Muscle layer of duodenum (tissue), 2 donors: Measurements from ENCODE around the gene ACIN1.
"Not testable (repeated sequence)": the region's sequence is repeated elsewhere in the genome, so short reads cannot be mapped to it uniquely, and the experiment has no call there.

Experiments used
- H3K27ac ChIP-seq: one replicate; pipeline ENCODE4 v1.7.0; 2013; ENCODE audit warnings: mild to moderate bottlenecking, low read length
- H3K27me3 ChIP-seq: one replicate; pipeline ENCODE4 v1.7.0; 2013; ENCODE audit warnings: low read depth, mild to moderate bottlenecking, control low read depth, low read length
- H3K36me3 ChIP-seq, 2 donors: one replicate each; pipeline ENCODE4 v1.7.0; 2013; ENCODE audit warnings: low read length in 2 of 2, control low read depth in 1 of 2, mild to moderate bottlenecking in 1 of 2; ENCODE audit not compliant: insufficient read depth in 2 of 2, control insufficient read depth in 1 of 2
- H3K4me1 ChIP-seq, 2 donors: one replicate each; pipeline ENCODE4 v1.7.0; 2013; ENCODE audit warnings: low read length in 2 of 2, mild to moderate bottlenecking in 2 of 2, control low read depth in 1 of 2, moderate library complexity in 1 of 2; ENCODE audit not compliant: insufficient read depth in 2 of 2, control insufficient read depth in 1 of 2
- H3K4me3 ChIP-seq, 2 donors: one replicate each; pipeline ENCODE4 v1.7.0; 2013; ENCODE audit warnings: low read length in 2 of 2, low read depth in 1 of 2, mild to moderate bottlenecking in 1 of 2
- H3K9me3 ChIP-seq, 2 donors: one replicate each; pipeline ENCODE4 v1.7.0; 2013; ENCODE audit warnings: low read length in 2 of 2, control low read depth in 1 of 2, mild to moderate bottlenecking in 1 of 2; ENCODE audit not compliant: control insufficient read depth in 1 of 2
- donor health status: healthy.

ACIN1 gene

GRCh38 chr14:23113431-23114119 lies 18.6 kb upstream of the ACIN1 start:
- Histone ChIP-seq H3K27ac (no peak overlapping the region), H3K27me3 (no peaks in the 10 kb centered on the region), H3K4me3 (no peak overlapping the region), H3K9me3 (no peaks in the 10 kb centered on the region), H3K36me3 (no peaks in the 10 kb centered on the region), H3K4me1 (no peaks in the 10 kb centered on the region)

DNA sequence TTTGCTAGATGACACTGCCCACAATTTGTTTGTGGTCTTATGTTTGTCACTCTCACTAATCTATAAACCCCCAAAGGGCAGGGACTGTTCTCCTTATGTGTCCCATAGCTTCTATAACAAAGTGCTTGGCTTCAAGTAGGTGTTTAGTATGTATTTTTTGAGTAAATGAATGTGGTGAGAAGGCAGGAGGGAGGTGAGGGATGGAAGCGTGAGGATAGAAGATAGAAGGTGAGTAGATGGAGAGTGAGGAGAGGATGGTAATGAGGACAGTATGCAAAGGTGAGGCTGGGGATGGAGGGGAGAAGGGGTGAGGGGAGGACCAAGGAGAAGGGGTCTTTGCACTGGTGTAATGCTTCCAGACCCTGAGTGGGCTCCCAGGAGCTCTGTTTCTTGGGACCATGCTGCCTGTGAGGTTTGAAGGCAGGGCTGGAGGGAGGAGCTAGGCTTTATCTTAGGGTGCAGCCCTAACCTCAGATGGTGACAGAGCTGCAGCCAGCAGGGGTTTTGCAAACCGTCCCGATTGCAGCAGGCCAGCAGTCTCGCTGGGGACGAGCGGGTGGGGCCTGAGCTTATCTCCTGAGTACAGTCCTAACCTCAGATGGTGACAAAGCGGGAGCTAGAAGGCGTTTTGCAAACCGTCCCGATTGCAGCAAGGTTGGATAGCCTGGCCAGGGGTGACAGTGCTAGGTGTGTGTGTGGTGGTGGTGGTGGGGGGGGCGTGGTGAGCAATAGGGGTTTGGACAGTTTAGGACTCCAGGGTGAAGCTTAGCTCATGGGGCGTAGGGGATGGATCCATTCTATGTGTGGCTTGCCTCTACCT lies 17.6 kb upstream of the ACIN1 start:
- H3K27me3 ChIP-seq: no peaks in the 10 kb centered on the region

GRCh38 chr14:23110579-23111365 lies 15.8 kb upstream of the ACIN1 start:
- no peaks in the 10 kb centered on the region for H3K27me3 ChIP-seq
- H3K36me3 ChIP-seq: no peaks in the 10 kb centered on the region
- no peak overlapping the region for H3K4me3 ChIP-seq
- H3K9me3 ChIP-seq: no peaks in the 10 kb centered on the region
- H3K4me1 ChIP-seq: no peaks in the 10 kb centered on the region
- no peak overlapping the region for H3K27ac ChIP-seq

More for the DNA sequence above, 17.6 kb upstream of the ACIN1 start:
- Histone ChIP-seq H3K4me1 (no peaks in the 10 kb centered on the region), H3K36me3 (no peaks in the 10 kb centered on the region), H3K9me3 (no peaks in the 10 kb centered on the region), H3K4me3 (no peak overlapping the region), H3K27ac (no peak overlapping the region)

- Histone ChIP-seq H3K4me3 (no peak overlapping the region), H3K4me1 (peaks cover 0 to 1% of the 10 kb centered on the region in 2 donors), H3K9me3 (no peaks in the 10 kb centered on the region), H3K27ac (no peak overlapping the region), H3K36me3 (no peaks in the 10 kb centered on the region), H3K27me3 (no peaks in the 10 kb centered on the region)
These were observed 14.8 kb upstream of the ACIN1 start for GRCh38 chr14:23109769-23110168.

DNA sequence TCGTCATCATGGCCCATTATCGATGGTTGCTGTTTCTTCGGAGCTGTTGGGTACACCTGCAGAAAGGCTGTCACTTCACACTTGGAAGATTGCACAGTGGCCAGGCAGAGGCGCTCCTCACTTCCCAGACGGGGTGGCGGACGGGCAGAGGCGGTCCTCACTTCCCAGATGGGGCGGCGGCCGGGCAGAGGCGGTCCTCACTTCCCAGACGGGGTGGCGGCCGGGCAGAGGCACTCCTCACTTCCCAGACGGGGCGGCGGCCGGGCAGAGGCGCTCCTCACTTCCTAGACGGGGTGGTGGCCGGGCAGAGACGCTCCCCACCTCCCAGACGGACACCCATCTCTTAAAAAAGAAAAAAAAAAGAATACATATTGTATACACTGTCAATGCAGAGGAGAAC lies 13.2 kb upstream of the ACIN1 start:
- H3K4me3 ChIP-seq, H3K27me3 ChIP-seq, H3K36me3 ChIP-seq, H3K27ac ChIP-seq, H3K9me3 ChIP-seq, H3K4me1 ChIP-seq: not testable (repeated sequence)

DNA sequence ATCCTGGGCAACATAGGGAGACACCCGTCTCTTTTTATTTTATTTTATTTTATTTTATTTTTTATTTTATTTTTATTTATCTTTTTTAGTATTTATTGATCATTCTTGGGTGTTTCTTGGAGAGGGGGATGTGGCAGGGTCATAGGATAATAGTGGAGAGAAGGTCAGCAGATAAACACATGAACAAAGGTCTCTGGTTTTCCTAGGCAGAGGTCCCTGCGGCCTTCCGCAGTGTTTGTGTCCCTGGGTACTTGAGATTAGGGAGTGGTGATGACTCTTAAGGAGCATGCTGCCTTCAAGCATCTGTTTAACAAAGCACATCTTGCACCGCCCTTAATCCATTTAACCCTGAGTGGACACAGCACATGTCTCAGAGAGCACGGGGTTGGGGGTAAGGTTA lies 12.7 kb upstream of the ACIN1 start:
- H3K27me3 ChIP-seq, H3K4me3 ChIP-seq, H3K4me1 ChIP-seq, H3K9me3 ChIP-seq, H3K27ac ChIP-seq, H3K36me3 ChIP-seq: not testable (repeated sequence)

GRCh38 chr14:23106747-23107045 lies 11.8 kb upstream of the ACIN1 start:
- Histone ChIP-seq H3K36me3 (no peaks in the 10 kb centered on the region), H3K27ac (no peak overlapping the region), H3K9me3 (no peaks in the 10 kb centered on the region), H3K4me1 (peaks cover 0 to 6% of the 10 kb centered on the region in 2 donors), H3K4me3 (no peak overlapping the region), H3K27me3 (no peaks in the 10 kb centered on the region)

DNA sequence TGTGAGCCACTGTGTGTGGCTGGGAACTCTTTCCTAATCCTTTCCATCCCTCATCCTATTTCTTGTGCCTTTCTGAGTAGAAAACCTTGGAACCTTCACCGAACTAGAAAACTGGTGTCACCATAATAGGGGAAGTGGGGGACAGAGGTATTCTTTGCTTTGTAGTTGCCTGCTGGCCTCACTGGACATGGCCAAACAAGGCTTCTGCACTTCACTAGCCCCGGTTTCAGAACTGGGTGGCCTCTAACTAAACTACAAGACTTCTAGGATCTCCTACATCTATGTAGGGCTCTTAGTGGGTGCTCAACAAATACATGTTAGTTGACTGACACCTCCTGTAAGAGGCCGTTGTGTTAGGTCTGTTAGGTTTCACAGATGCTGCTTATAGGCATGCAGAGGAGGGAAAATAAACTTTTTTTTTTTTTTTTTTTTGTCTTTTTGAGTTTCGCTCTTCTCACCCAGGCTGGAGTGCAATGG lies 10.4 kb upstream of the ACIN1 start:
- H3K27me3 ChIP-seq: no peaks in the 10 kb centered on the region
- H3K27ac ChIP-seq: no peak overlapping the region
- H3K4me3 ChIP-seq: no peak overlapping the region
- peaks cover 0 to 6% of the 10 kb centered on the region in 2 donors for H3K4me1 ChIP-seq
- H3K9me3 ChIP-seq: no peaks in the 10 kb centered on the region
- H3K36me3 ChIP-seq: no peaks in the 10 kb centered on the region

GRCh38 chr14:23104591-23105347 lies 9.8 kb upstream of the ACIN1 start, which contains the start of gene CIROP:
Gene CIROP (minus strand): TSS chr14:23104989. CDS start chr14:23104920, 69 bp downstream.
- Histone ChIP-seq H3K27me3 (no peaks in the 10 kb centered on the region), H3K27ac (no peak within 1 kb of the TSS)

DNA sequence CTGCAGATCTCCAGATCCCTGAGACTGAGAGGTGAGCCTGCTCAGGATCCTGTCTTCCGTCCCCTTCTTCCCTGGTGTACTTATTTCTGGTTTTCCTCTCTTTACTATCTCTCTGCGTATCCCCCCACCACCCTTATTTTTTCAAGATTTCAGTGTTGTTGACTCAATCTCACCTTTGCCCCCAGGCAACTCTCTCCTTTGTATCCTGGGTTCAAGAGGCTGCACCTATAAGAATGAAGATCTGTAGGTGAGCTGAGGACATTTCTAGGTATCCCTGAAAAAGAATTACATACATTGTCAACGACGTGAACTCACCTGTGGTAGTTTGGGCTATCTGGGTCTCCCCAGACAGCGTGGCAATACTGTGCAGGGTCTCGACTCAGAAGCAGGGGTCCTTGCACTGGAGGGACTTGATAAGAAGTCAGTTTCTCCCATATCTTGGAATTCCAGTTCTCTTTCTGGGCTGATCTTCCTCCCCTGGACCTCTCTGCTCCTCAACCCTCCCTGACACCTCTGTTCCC lies 9.2 kb upstream of the ACIN1 start:
- no peak overlapping the region for H3K4me3 ChIP-seq
- no peak overlapping the region for H3K27ac ChIP-seq
- H3K27me3 ChIP-seq: no peaks in the 10 kb centered on the region
- peaks cover 0 to 3% of the 10 kb centered on the region in 2 donors for H3K36me3 ChIP-seq
- H3K9me3 ChIP-seq: no peaks in the 10 kb centered on the region
- peaks cover 0 to 6% of the 10 kb centered on the region in 2 donors for H3K4me1 ChIP-seq

More at GRCh38 chr14:23104591-23105347, 9.8 kb upstream of the ACIN1 start, which contains the start of gene CIROP:
- Histone ChIP-seq H3K4me1 (peaks cover 0 to 6% of the 10 kb centered on the region in 2 donors), H3K4me3 (no peak within 1 kb of the TSS), H3K36me3 (no peaks in the 10 kb centered on the region), H3K9me3 (no peaks in the 10 kb centered on the region)
